ENCODE results near the gene HSD17B1.

DNA sequence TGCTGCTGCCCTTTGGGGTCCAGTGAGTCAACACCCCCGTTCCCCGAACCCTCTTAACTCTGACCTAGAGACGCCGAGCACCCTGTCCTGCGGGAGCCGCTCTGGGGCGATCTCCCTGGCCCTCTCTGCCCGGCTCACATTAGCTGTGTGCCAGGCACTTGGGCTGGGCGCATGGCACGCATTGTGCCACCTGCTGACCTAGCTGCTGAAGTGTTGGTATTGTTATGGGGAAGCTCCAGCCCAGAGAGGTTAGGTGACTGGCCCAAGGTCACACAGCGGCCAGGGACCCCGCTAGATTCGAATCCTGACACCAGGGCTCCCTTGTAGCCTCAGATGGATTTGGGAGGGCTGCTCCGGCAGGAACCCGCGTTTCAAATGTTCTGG, 1.1 kb downstream of the HSD17B1 start:
- TF ChIP-seq, protein P1, sequence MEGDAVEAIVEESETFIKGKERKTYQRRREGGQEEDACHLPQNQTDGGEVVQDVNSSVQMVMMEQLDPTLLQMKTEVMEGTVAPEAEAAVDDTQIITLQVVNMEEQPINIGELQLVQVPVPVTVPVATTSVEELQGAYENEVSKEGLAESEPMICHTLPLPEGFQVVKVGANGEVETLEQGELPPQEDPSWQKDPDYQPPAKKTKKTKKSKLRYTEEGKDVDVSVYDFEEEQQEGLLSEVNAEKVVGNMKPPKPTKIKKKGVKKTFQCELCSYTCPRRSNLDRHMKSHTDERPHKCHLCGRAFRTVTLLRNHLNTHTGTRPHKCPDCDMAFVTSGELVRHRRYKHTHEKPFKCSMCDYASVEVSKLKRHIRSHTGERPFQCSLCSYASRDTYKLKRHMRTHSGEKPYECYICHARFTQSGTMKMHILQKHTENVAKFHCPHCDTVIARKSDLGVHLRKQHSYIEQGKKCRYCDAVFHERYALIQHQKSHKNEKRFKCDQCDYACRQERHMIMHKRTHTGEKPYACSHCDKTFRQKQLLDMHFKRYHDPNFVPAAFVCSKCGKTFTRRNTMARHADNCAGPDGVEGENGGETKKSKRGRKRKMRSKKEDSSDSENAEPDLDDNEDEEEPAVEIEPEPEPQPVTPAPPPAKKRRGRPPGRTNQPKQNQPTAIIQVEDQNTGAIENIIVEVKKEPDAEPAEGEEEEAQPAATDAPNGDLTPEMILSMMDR (IDR thresholded peaks at IDR 0.05) = no peak
- TF ChIP-seq POLR2A (IDR thresholded peaks at IDR 0.05) = no peak
- no peak for TF ChIP-seq EP300 (IDR thresholded peaks at IDR 0.05; ENCODE audit: low read depth)
